ENCODE data around the gene RNF217. TPM values are rescaled to one million over a fixed set of nuclear protein-coding genes. Genes with fewer than 3 reads are reported as not detected.

The RNF217 gene
- total RNA-seq, 1 experiment from 2014 or later = 10.6 TPM

DNA sequence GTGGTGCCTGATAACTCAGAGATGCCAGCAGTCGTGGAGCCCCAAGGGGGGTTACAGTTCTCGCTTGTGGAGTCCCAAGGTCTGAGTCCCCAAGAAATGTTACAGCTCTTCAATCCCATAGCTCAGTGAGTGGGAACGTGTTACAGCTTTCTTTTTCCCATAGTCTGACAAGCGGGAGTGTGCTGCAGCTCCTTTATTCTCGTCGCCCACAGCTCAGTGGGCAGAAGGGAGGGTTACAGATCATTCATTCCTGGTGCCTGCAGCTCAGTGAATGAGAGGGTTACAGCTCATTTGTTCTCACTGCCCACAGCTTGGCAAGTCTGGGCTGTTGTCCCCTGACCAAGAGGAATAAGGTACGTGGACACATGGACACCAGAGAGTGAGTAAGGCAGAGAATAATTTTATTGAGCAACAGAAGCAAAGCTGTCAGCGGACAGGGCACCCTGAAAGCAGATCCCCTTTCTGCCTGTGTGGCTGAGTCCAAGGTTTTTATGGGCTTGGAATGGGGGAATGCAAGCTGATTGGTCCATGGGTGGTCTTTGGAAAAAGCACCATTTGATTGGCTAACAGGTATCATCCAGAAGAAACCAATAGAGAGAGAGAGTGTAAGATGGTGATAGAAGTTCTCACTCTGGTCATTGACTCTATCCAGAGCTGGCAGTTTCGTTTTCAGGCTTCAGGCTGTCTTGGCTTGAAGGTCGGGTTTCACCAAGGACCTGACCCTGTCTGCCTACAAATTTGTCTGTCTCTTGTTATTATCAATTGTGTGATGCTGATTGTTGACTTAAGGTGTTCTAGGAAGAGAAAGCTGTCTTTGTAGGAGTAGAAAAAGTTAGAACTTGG, 16.4 kb downstream of the RNF217 start:
- Histone ChIP-seq H3K36me3 (peaks cover 20% of the 10 kb centered on the region), H3K9me3 (no peaks in the 10 kb centered on the region; the same call in 1 of the 2 replicates), H3K27me3 (no peaks in the 10 kb centered on the region), H3K4me3 (no peak overlapping the region)
- DNase-seq = no peak

DNA sequence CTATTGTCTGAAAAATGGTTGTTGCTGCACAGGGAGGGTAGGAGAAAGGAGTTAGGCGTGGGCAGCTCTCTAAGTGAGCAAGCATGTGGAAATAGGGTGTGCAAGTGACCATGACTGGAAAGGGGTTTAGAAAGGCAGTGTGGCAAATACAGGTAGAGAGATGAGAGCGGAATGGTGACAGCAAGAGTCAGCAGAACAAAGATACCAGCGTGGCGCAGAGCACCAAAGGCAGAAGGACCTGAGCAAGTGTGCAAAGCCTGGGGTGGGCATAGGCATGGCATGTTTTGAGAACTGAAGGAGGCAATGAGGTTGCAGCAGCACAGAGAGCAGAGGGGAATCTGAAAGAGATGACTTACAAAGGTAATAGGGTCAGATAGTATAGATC, 17.0 kb downstream of the RNF217 start:
- Histone ChIP-seq H3K4me3 (no peak overlapping the region), H3K9me3 (no peaks in the 10 kb centered on the region; the same call in 1 of the 2 replicates), H3K36me3 (peaks cover 20% of the 10 kb centered on the region), H3K27me3 (no peaks in the 10 kb centered on the region)
- no peak for DNase-seq

DNA sequence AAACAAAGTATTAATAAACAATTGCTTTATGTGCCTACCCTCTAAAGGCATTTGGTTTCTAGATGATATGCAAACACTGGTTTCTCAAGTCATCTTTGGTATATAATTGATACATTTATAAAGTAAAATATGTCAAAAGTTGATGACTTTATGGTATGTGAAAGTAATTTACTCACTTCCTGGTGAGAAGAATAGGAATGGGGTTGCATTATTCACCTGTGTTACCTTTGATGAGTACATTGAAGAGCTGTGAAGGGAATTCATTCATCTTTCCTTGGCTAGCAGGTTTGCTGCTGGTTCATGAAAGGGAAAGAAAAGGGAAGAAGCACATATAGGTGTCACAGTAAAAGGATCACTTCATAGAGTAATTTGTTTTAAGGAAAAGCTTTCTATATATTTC, 20.4 kb downstream of the RNF217 start:
- H3K27me3 ChIP-seq = no peaks in the 10 kb centered on the region
- H3K36me3 ChIP-seq = peaks cover 15% of the 10 kb centered on the region
- H3K9me3 ChIP-seq = no peaks in the 10 kb centered on the region; the same call in 1 of the 2 replicates
- DNase-seq = no peak
- no peak overlapping the region for H3K4me3 ChIP-seq

DNA sequence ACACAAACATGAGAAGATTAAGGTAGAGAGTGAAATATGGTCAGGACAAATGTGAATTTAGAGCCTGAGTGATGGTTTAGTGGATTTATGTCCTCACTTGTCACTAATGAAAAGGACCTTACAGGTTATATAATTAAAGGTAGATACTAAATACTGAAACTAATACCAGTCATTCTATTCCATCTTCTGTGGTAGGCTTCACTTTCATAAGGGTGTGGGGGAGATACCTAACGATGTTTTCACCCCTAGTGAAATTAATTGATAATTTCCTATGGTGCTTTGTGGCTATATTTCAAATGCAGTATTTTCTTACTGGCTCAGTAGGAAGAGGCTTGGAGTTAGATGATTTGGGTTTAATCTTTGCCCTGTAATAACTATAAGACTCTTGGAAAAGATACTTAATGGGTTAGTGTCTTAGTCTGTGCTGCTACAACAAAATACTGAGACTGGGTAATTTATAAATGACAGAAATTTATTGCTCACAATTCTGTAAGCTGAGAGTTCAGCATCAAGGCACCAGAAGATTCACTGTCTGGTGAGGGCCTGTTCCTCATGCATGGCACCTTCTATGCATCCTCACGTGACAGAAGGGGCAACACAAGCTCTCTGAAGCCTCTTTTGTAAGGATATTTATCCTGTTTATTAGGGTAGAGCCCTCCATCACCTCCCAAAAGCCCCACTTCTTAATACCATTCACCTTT, 21.3 kb downstream of the RNF217 start:
- Histone ChIP-seq H3K27me3 (no peaks in the 10 kb centered on the region), H3K9me3 (no peaks in the 10 kb centered on the region; the same call in 1 of the 2 replicates), H3K4me3 (no peak overlapping the region), H3K36me3 (peaks cover 8% of the 10 kb centered on the region)
- no peak for DNase-seq

DNA sequence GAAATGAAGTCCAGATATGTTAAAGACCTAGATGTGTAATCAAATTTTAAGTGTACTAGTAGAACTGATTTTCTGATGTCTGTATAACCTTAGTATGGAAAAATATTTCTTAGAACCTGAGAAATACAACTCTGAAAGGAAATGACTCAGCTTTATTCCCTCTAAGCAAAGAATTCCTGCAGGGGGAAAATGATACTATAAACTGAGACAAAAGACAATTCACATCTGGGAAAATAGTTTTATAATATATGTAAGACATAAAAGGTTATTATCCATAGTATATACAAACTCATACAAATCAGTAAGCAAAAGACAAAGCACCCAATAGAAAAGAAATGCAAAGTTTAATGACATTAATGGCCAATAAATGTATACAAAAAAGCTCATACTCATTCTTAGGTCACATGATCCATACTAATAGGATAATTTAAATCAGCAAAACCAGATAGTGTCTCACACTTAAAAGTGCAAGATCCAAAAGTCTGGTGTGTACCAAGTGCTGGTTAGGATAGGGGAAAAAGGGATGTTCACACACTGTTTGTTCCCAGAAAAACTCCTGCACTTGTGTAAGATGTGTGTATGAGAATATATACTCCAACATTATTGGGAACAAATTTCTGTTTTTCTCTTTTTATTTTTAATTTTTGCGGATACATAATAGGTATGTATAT, 22.6 kb downstream of the RNF217 start:
- Histone ChIP-seq H3K27me3 (no peaks in the 10 kb centered on the region), H3K36me3 (peaks cover 5% of the 10 kb centered on the region; the same call in 1 of the 2 replicates), H3K4me3 (no peak overlapping the region), H3K9me3 (no peaks in the 10 kb centered on the region)
- DNase-seq = no peak

DNA sequence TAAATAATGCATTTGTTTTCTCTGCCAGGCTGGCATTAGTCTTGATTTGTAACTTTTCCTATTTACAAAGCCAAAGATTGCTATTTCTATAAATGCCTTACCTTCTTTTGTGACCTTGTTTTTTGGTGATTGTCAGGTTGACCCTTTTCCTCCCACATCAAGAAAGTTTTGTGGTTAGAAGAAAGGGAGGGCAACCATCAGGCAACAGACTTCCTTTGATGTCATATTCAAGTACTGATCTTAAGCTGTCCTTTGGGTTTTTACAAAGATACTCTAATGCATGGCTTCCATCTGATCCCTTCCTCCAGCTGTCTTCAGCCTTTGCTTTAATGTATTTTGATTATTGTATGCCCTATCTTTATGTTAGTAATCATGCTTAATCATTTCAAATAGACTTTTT, 23.9 kb downstream of the RNF217 start:
- Histone ChIP-seq H3K36me3 (peaks cover 2% of the 10 kb centered on the region; the same call in 1 of the 2 replicates), H3K4me3 (no peak overlapping the region), H3K27me3 (no peaks in the 10 kb centered on the region), H3K9me3 (no peaks in the 10 kb centered on the region)
- DNase-seq = no peak

DNA sequence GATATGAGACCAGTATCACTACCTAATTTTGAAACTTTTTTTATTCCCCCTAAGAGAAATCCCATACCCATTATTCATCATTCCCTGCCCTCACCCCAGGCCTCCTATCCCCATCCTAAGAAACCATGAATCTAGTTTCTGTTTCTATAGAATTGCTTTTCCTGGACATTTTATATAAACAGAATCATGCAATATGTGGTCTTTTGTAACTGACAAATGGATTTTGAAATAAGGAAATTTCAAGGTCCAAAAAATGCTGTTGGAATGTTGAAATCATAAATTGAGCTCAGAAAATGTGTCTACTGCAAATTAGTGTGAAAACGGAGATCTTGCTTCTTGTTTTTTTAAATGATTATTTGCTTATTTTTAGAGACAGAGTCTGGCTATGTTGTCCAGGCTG, 25.1 kb downstream of the RNF217 start:
- H3K9me3 ChIP-seq = no peaks in the 10 kb centered on the region
- no peak overlapping the region for H3K4me3 ChIP-seq
- no peaks in the 10 kb centered on the region for H3K36me3 ChIP-seq
- H3K27me3 ChIP-seq = no peaks in the 10 kb centered on the region
- DNase-seq = no peak

DNA sequence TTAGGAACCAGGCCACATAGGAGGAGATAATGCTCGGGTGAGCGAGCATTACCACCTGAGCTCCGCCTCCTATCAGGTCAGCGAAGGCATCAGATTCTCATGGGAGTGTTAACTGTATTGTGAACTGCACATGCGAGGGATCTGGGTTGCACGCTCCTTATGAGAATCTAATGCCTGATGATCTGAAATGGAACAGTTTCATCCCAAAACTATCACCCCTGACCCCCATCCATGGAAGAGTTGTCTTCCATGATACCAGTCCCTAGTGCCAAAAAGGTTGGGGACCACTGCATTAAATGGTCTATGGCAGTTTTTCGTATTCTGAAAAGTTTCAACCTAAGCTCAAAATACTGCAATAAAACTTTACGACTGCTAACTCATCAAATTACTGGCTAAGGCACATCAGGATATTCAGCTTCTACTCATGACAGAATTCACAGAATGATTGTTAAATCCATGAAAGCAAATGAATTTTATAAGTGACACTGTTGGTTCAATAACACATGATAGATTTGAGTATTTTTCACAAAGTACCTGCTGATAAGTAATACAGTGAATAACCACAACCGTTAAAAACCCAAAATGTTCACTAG, 25.9 kb downstream of the RNF217 start:
- H3K27me3 ChIP-seq = no peaks in the 10 kb centered on the region
- no peaks in the 10 kb centered on the region for H3K36me3 ChIP-seq
- H3K9me3 ChIP-seq = no peaks in the 10 kb centered on the region
- H3K4me3 ChIP-seq = no peak overlapping the region
- DNase-seq = no peak

DNA sequence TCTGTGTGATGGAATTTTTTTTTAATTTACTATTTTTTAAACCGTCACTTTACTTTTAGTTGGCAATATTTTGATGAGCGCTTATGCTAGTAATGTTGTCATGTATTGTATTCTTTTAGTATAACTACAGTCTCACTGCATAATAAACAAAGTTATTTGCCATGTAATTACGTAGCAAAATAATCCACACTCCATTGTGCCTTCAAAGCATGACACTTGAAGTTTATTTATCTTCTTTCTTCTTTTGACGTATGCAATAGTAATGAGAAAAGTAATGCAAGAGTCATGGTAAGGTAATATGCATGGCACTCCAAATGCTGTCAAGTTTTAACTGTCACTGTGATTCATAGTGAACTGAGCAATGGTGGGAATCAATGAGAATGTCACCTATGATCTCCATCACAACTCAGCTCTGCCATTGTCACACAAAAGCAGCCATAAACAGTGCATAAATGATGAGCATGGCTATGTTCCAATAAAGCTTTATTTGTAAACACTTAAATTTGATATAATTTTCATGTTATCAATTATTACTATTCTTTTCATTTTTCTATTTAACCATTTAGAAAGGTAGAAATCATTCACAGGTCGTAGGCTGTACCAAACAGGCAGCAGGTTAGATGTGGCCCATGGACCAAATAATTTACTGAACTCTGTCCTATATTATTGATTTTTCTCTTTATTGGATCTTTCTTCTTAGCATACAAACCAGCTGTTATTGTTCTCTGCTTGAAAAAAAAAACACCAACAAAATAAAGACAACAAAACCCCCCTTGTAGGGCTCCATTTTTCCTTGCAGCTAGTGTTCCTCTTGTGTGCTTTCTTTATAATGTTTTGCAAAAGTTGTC, 27.1 kb downstream of the RNF217 start:
- DNase-seq = no peak
- no peaks in the 10 kb centered on the region for H3K9me3 ChIP-seq
- no peaks in the 10 kb centered on the region for H3K27me3 ChIP-seq
- no peak overlapping the region for H3K4me3 ChIP-seq
- H3K36me3 ChIP-seq = no peaks in the 10 kb centered on the region

DNA sequence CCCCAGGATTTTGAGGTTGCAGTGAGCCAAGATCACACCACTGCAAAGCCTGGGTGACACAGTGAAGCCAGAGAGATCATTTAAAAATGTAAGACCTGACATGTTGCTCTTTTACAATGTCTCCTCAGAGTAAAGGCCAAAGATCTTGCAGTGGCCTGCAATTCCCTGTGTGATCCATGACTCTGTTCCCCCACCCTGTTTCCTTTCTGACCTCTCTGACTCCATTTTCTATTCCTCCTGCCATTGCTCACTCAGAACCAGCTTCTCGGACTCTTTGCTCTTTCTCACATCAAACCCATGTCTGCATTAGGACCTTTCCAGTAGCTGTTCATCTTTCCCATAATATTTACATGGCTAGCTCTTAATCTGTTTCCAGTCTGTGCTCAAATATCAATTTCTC, 28.8 kb downstream of the RNF217 start:
- Histone ChIP-seq H3K36me3 (no peaks in the 10 kb centered on the region), H3K27me3 (no peaks in the 10 kb centered on the region), H3K4me3 (no peak overlapping the region), H3K9me3 (no peaks in the 10 kb centered on the region)
- DNase-seq = no peak

DNA sequence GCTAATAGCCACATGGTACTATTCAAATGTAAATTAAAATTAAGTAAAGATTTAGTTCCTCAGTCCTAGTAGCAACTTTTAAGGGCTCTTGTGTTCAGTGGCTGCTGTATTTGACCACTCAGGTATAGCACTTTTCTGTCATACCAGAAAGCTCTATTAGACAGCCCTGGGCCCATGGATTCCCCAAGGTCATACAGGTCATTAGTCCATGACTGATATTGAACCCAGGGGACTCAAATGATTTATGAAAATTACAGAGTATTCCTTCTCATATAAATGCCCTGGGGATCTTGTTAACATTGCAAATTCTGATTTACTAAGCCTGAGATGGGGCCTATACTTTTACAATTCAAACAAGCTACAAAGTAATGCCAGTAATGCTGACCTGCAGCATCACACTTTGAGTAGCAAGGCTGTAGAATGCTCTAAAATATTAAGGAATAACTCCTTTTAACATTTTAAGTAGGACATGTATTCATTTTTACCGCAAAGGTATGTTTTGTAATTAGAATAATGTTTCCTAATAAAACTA, 29.6 kb downstream of the RNF217 start:
- Histone ChIP-seq H3K36me3 (no peaks in the 10 kb centered on the region), H3K9me3 (no peaks in the 10 kb centered on the region)
- DNase-seq = no peak

DNA sequence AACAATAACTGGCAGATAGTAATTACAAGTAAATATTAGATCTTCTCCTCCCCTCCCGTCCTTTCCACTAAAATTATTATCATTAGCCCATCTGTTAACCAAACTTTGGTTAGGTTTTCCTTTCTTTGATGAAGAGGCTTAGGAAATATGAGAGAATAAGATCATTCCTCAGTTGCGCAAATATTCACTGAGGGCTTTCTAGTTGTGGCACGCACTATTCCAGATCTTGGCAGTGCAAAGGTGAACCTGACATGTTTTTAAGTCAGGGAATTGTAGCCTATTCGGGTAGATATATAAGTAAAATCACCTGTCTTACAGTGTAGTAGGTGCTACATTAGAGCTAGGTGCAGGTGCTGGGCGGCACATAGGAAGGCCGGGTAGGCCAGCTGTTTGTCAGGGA, 31.1 kb downstream of the RNF217 start:
- H3K9me3 ChIP-seq = no peaks in the 10 kb centered on the region
- DNase-seq = no peak
- no peaks in the 10 kb centered on the region for H3K27me3 ChIP-seq
- no peak overlapping the region for H3K4me3 ChIP-seq
- no peaks in the 10 kb centered on the region for H3K36me3 ChIP-seq

More for the DNA sequence above, 29.6 kb downstream of the RNF217 start:
- Histone ChIP-seq H3K27me3 (no peaks in the 10 kb centered on the region), H3K4me3 (no peak overlapping the region)

DNA sequence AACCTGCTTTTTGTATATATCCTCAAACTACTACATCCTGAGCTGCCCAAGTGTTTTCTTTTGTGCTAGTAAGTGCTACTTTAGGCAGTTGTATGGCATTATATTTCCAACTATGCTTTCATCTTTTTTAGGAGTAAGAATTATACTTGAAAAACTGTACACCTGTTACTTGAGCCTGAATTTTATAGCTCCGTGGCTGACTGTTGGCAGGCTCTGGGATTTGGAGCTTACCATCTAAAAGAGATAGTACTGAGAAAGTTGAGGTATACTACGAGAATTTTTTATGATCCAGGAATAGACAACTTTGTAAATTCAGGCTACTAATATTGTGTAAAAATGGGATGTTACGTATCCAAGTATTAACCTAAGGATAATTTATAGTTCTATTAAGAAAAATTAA, 32.4 kb downstream of the RNF217 start:
- DNase-seq = no peak
- no peaks in the 10 kb centered on the region for H3K9me3 ChIP-seq
- no peak overlapping the region for H3K4me3 ChIP-seq
- no peaks in the 10 kb centered on the region for H3K36me3 ChIP-seq
- no peaks in the 10 kb centered on the region for H3K27me3 ChIP-seq

DNA sequence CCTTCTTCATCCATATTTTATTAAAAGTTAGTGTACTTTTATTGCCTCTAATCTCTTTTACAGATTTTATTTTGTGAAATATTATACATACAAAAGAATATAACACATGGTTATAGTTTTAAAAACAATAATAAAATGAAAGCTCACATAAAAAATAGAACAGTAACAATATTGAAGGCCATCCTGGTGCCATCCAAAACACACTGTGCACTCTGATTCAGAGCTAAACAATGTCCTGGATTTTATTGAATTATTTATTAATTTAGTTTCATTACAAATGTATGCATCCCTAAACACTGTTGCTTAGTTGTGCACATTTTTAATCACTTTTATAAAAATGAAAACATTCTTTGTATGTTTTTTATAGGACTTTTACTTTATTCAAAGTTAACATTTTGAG, 32.9 kb downstream of the RNF217 start:
- Histone ChIP-seq H3K4me3 (no peak overlapping the region), H3K27me3 (no peaks in the 10 kb centered on the region), H3K36me3 (no peaks in the 10 kb centered on the region), H3K9me3 (no peaks in the 10 kb centered on the region)
- DNase-seq = peak; percentile 3

DNA sequence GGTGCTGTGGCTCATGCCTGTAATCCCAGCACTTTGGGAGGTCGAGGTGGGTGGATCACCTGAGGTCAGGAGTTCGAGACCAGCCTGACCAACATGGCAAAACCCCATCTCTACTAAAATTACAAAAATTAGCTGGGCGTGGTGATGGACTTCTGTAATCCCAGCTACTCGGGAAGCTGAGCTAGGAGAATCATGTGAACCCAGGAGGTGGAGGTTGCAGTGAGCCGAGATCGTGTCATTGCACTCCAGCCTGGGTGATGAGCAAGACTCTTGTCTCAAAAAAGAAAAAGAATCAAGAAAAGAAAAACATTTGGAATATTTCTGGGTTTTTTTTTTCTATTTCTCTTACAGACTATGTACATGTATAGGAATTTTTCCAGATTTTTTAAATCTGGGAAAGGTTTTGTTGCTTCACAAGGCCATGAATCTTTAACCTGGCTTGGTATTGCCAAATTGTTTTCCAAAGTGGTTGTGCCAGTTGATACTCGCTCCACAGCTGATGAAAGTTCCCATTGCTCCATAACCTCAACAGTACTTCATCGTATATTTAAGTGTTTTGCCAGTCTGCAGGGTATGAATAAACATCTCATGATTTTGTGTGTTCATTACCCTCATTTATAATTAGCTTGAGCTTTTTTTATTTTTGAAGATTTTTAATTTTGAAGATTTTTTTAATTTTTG, 33.5 kb downstream of the RNF217 start:
- H3K9me3 ChIP-seq = no peaks in the 10 kb centered on the region
- DNase-seq = no peak
- no peaks in the 10 kb centered on the region for H3K36me3 ChIP-seq
- H3K27me3 ChIP-seq = no peaks in the 10 kb centered on the region
- no peak overlapping the region for H3K4me3 ChIP-seq

Data from MG63 (cell line).